Progenitor cell of endocrine pancreas (in vitro differentiated cells): Measurements from ENCODE around the gene ABR. TPM values are rescaled to one million over a fixed set of nuclear protein-coding genes. Genes with fewer than 3 reads are reported as not detected.

Source experiments
- DNase-seq: peaks from one replicate; pipeline ENCODE4 v3.0.0; 2021; ENCODE audit warnings: low spot score; ENCODE audit not compliant: unreplicated experiment
- H3K27ac Mint-ChIP-seq: 2 replicates; pipeline ENCODE4 v1.8.0; 2021; ENCODE audit warnings: mild to moderate bottlenecking, moderate library complexity, mixed read lengths
- H3K27me3 Mint-ChIP-seq: 2 replicates; pipeline ENCODE4 v1.8.0; 2021; ENCODE audit warnings: mixed read lengths
- H3K36me3 Mint-ChIP-seq: 2 replicates; pipeline ENCODE4 v1.8.0; 2022; ENCODE audit warnings: mixed read lengths; ENCODE audit not compliant: insufficient read depth
- H3K4me1 Mint-ChIP-seq: 2 replicates; pipeline ENCODE4 v1.8.0; 2021; ENCODE audit warnings: low read depth, mixed read lengths
- H3K4me3 Mint-ChIP-seq: 2 replicates; pipeline ENCODE4 v1.8.0; 2021; ENCODE audit warnings: low read depth, mild to moderate bottlenecking, moderate library complexity, mixed read lengths
- H3K9me3 Mint-ChIP-seq: 2 replicates; pipeline ENCODE4 v1.8.0; 2021; ENCODE audit warnings: low read depth, mixed read lengths
- CTCF ChIP-seq: fragments of 200-600 bp; sonication (generic); IDR thresholded peaks from one replicate; pipeline ENCODE4 v1.5.0; 2021; ENCODE audit warnings: antibody characterized with exemption, mild to moderate bottlenecking; ENCODE audit not compliant: unreplicated experiment
- total RNA-seq: library from RNA; stranded (reverse); gene quantifications from 2 replicates; pipeline ENCODE4 v1.2.1, GENCODE V29; 2021

The ABR gene
- total RNA-seq, 1 donor from 2014 or later: 61.0 TPM

GRCh38 chr17:1039123-1039507, 140.7 kb downstream of the ABR start:
- Mint-ChIP-seq H3K4me3 (no peak overlapping the region), H3K36me3 (peaks cover 10% of the 10 kb centered on the region), H3K9me3 (no peaks in the 10 kb centered on the region), H3K27ac (no peak overlapping the region), H3K4me1 (no peaks in the 10 kb centered on the region), H3K27me3 (no peaks in the 10 kb centered on the region)
- no peak for TF ChIP-seq CTCF
- no peak for DNase-seq

GRCh38 chr17:1038459-1039122, 141.2 kb downstream of the ABR start:
- TF ChIP-seq CTCF: no peak
- Mint-ChIP-seq H3K9me3 (no peaks in the 10 kb centered on the region), H3K4me1 (no peaks in the 10 kb centered on the region), H3K4me3 (no peak overlapping the region), H3K36me3 (peaks cover 11% of the 10 kb centered on the region), H3K27ac (no peak overlapping the region), H3K27me3 (no peaks in the 10 kb centered on the region)
- DNase-seq: no peak

GRCh38 chr17:1037238-1037879, 142.4 kb downstream of the ABR start:
- no peak for DNase-seq
- Mint-ChIP-seq H3K36me3 (peaks cover 11% of the 10 kb centered on the region), H3K4me3 (no peak overlapping the region), H3K27ac (no peak overlapping the region), H3K27me3 (peaks cover 5% of the 10 kb centered on the region), H3K4me1 (no peaks in the 10 kb centered on the region), H3K9me3 (no peaks in the 10 kb centered on the region)
- TF ChIP-seq CTCF: no peak

- no peaks in the 10 kb centered on the region for H3K4me1 Mint-ChIP-seq
Observed at GRCh38 chr17:1036845-1037237, 142.9 kb downstream of the ABR start.

More at GRCh38 chr17:1036845-1037237, 142.9 kb downstream of the ABR start:
- DNase-seq: no peak
- Mint-ChIP-seq H3K36me3 (peaks cover 6% of the 10 kb centered on the region), H3K27ac (no peak overlapping the region), H3K4me3 (no peak overlapping the region), H3K9me3 (no peaks in the 10 kb centered on the region), H3K27me3 (peaks cover 8% of the 10 kb centered on the region)
- no peak for TF ChIP-seq CTCF
